Measurements from ENCODE around the gene HYDIN.
"Not testable (repeated sequence)": the region's sequence is repeated elsewhere in the genome, so short reads cannot be mapped to it uniquely, and the experiment has no call there.

HYDIN gene

GRCh38 chr16:71083573-71083972 lies 146.9 kb downstream of the HYDIN start:
- FAIRE-seq: not testable (repeated sequence)

GRCh38 chr16:71080777-71081176 lies 149.7 kb downstream of the HYDIN start:
- FAIRE-seq: not testable (repeated sequence)

- not testable (repeated sequence) for FAIRE-seq
Measured at GRCh38 chr16:71080262-71080661, 150.3 kb downstream of the HYDIN start.

- not testable (repeated sequence) for FAIRE-seq
Measured at GRCh38 chr16:71070651-71071050, 159.9 kb downstream of the HYDIN start.

- FAIRE-seq: not testable (repeated sequence)
Measured at GRCh38 chr16:71069842-71070241, 160.7 kb downstream of the HYDIN start.

- FAIRE-seq: not testable (repeated sequence)
Measured at GRCh38 chr16:71053897-71054609, 176.5 kb downstream of the HYDIN start.

- not testable (repeated sequence) for FAIRE-seq
Measured at GRCh38 chr16:71050307-71050706, 180.2 kb downstream of the HYDIN start.

GRCh38 chr16:71039368-71040111 lies 191.0 kb downstream of the HYDIN start:
- FAIRE-seq: not testable (repeated sequence)

GRCh38 chr16:71038421-71038820 lies 192.1 kb downstream of the HYDIN start:
- FAIRE-seq: not testable (repeated sequence)

GRCh38 chr16:71037987-71038386 lies 192.5 kb downstream of the HYDIN start:
- FAIRE-seq: not testable (repeated sequence)

- FAIRE-seq: not testable (repeated sequence)
Measured at GRCh38 chr16:71028032-71028727, 202.3 kb downstream of the HYDIN start.

- not testable (repeated sequence) for FAIRE-seq
Measured at GRCh38 chr16:71027511-71027910, 203.0 kb downstream of the HYDIN start.

- FAIRE-seq: not testable (repeated sequence)
Measured at GRCh38 chr16:71023851-71024439, 206.6 kb downstream of the HYDIN start.

GRCh38 chr16:71021961-71022537 lies 208.5 kb downstream of the HYDIN start:
- not testable (repeated sequence) for FAIRE-seq

- not testable (repeated sequence) for FAIRE-seq
Measured at GRCh38 chr16:71019067-71019682, 211.3 kb downstream of the HYDIN start.

GRCh38 chr16:71015419-71015818 lies 215.1 kb downstream of the HYDIN start:
- not testable (repeated sequence) for FAIRE-seq

GRCh38 chr16:71009440-71010223 lies 220.9 kb downstream of the HYDIN start:
- FAIRE-seq: not testable (repeated sequence)

GRCh38 chr16:71006516-71006915 lies 224.0 kb downstream of the HYDIN start:
- FAIRE-seq: not testable (repeated sequence)

- not testable (repeated sequence) for FAIRE-seq
Measured at GRCh38 chr16:70999735-71000134, 230.8 kb downstream of the HYDIN start.

GRCh38 chr16:70995799-70996198 lies 234.7 kb downstream of the HYDIN start:
- not testable (repeated sequence) for FAIRE-seq

GRCh38 chr16:70992511-70992910 lies 238.0 kb downstream of the HYDIN start:
- FAIRE-seq: not testable (repeated sequence)

All from colon (tissue), 2 donors.